Measurements from ENCODE around the gene RTP3.
"Not testable (repeated sequence)": the region's sequence is repeated elsewhere in the genome, so short reads cannot be mapped to it uniquely, and the experiment has no call there.

The RTP3 gene

DNA sequence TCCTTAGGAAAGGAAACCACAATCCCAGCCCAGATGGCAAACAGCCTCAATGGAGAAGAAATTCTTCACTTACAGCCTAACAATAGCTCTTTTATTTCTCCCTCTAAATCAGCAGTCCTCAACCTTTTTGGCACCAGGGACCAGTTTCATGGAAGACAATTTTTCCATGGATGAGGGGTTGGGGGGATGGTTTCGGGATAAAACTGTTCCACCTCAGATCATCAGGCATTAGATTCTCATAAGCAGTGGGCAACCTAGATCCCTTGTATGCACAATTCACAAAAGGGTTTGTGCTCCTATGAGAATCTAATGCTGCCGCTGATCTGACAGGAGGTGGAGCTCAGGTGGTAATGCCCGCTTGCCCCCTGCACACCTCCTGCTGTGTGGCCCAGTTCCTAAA lies 50.8 kb downstream of the RTP3 start:
- DNase-seq, result not testable (repeated sequence)

DNA sequence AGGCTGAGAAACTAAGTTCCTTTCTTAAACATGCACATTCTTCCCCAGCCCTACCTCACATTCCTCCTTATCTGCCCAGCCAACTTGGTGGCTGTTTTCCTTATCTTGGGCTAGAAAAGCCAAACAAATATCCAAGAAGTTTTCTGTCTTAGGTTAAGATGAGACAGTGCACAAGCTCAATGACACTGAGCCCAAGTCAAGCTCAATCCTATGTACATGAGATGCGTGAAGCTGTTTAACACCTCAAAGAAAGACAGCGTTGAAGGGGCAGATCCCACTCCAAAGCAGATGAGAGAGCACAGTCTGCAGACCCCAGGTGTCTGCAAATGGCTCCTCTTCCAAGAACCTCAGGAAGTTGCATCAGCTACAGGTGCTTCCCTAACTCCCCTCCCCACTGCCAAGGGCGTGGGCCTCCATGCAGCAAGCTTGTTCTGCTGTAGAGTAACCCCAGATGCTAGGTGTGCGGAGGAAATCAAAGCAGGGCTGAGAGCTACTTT lies 51.7 kb downstream of the RTP3 start:
- no peak for DNase-seq

DNA sequence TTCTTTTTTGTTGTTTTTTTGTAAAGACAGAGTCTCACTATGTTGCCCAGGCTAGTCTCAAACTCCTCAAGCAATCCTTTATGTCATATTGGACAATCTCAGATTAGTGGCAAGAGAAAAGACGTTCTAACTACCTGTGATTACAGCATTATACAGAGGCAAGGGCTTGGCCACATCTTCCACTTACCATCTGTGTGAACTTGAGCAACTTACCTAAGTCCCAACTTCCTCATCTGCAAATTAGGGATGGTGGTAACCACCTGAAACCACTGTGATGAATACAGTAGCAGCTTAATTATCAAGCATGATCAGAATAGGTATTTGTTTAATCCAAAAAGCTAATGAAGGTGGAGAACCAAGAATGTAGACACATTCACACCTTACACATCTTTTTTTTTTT lies 52.2 kb downstream of the RTP3 start:
- DNase-seq, result no peak
